Astrocyte of the spinal cord (primary cell): ENCODE measurements around the gene STAG3.
A peak's percentile ranks its signal among the peaks of the same experiment; 100 is the strongest.
"Not testable (repeated sequence)": the region's sequence is repeated elsewhere in the genome, so short reads cannot be mapped to it uniquely, and the experiment has no call there.

ENCODE experiments used
- DNase-seq: peaks from one replicate; pipeline ENCODE4 v3.0.0; 2011; ENCODE audit warnings: low read depth, low spot score
- H3K4me3 ChIP-seq: 2 replicates; pipeline ENCODE4 v1.5.1; 2011; ENCODE audit warnings: low read depth, mild to moderate bottlenecking, low read length, moderate library complexity
- CTCF ChIP-seq: IDR thresholded peaks from 2 replicates; pipeline ENCODE4 v1.5.1; 2012; ENCODE audit warnings: low read depth, mild to moderate bottlenecking, low read length, inconsistent platforms
- in situ Hi-C: cut with HindIII; loops from 2 replicates; pipeline ENCODE4 v1.10.0; 2017; ENCODE audit warnings: low sequenced_read_pairs

Gene STAG3

GRCh38 chr7:100177045-100178001, at the start of gene STAG3, which contains the start of gene GPC2:
Gene STAG3, plus strand, starts transcription at chr7:100177918. Its CDS starts 2,639 bp downstream, at chr7:100180557.
Gene GPC2, minus strand, starts transcription at chr7:100177381. Its CDS starts 182 bp downstream, at chr7:100177199.
- H3K4me3 ChIP-seq = peak within 1 kb of the TSS; percentile 91
- peak; percentile 98 for DNase-seq
- TF ChIP-seq CTCF = no peak
- in situ Hi-C loops = no loop called here

GRCh38 chr7:100128637-100128963, 49.1 kb upstream of the STAG3 start:
- H3K4me3 ChIP-seq = no peak overlapping the region
- DNase-seq = no peak
- in situ Hi-C loops = no loop called here
- TF ChIP-seq CTCF = no peak

GRCh38 chr7:100130220-100130607, 47.5 kb upstream of the STAG3 start:
- DNase-seq, H3K4me3 ChIP-seq, in situ Hi-C loops: not testable (repeated sequence)

- DNase-seq = peak; percentile 48
- no peak overlapping the region for H3K4me3 ChIP-seq
- TF ChIP-seq CTCF = peak; percentile 85
- in situ Hi-C loops = no loop called here
Observed at GRCh38 chr7:100130608-100131453, 46.9 kb upstream of the STAG3 start.

GRCh38 chr7:100132126-100132525, 45.6 kb upstream of the STAG3 start:
- in situ Hi-C loops = no loop called here
- TF ChIP-seq CTCF = no peak
- H3K4me3 ChIP-seq = no peak overlapping the region
- no peak for DNase-seq

GRCh38 chr7:100132697-100133151, 45.0 kb upstream of the STAG3 start:
- H3K4me3 ChIP-seq = no peak overlapping the region
- TF ChIP-seq CTCF = peak; percentile 95
- peak; percentile 55 for DNase-seq
- in situ Hi-C loops = no loop called here
